Nephron progenitor cell (in vitro differentiated cells): Measurements from ENCODE around the gene RGSL1.

ENCODE experiments used
- DNase-seq: peaks from one replicate; pipeline ENCODE4 v3.0.0; 2021
- H3K27ac Mint-ChIP-seq: 2 replicates; pipeline ENCODE4 v1.8.0; 2021; ENCODE audit warnings: mild to moderate bottlenecking, moderate library complexity, mixed read lengths
- H3K27me3 Mint-ChIP-seq: 2 replicates; pipeline ENCODE4 v1.8.0; 2021; ENCODE audit warnings: mild to moderate bottlenecking, low read depth, mixed read lengths; ENCODE audit not compliant: poor library complexity
- H3K36me3 Mint-ChIP-seq: 2 replicates; pipeline ENCODE4 v1.8.0; 2021; ENCODE audit warnings: low read depth, mixed read lengths
- H3K4me1 Mint-ChIP-seq: 2 replicates; pipeline ENCODE4 v1.8.0; 2021; ENCODE audit warnings: mixed read lengths
- H3K4me3 Mint-ChIP-seq: 2 replicates; pipeline ENCODE4 v1.8.0; 2021; ENCODE audit warnings: mild to moderate bottlenecking, moderate library complexity, mixed read lengths
- H3K9me3 Mint-ChIP-seq: 2 replicates; pipeline ENCODE4 v1.8.0; 2021; ENCODE audit warnings: mild to moderate bottlenecking, moderate library complexity, mixed read lengths
- CTCF ChIP-seq: fragments of 200-600 bp; sonication (generic); IDR thresholded peaks from 2 replicates; pipeline ENCODE4 v1.5.0; 2021; ENCODE audit warnings: antibody characterized with exemption

RGSL1 gene

GRCh38 chr1:182450087-182450486 is at the start of gene RGSL1:
Gene RGSL1 (plus strand): TSS chr1:182450146. CDS start chr1:182450166, 20 bp downstream.
- DNase-seq = no peak
- no peak for TF ChIP-seq CTCF
- no peaks in the 10 kb centered on the region for H3K27me3 Mint-ChIP-seq
- H3K9me3 Mint-ChIP-seq = peaks cover 10% of the 10 kb centered on the region
- no peaks in the 10 kb centered on the region for H3K36me3 Mint-ChIP-seq
- H3K4me1 Mint-ChIP-seq = no peaks in the 10 kb centered on the region
- H3K27ac Mint-ChIP-seq = no peak within 1 kb of the TSS
- no peak within 1 kb of the TSS for H3K4me3 Mint-ChIP-seq

- peaks cover 28% of the 10 kb centered on the region for H3K4me1 Mint-ChIP-seq
- no peak for TF ChIP-seq CTCF
Measured at GRCh38 chr1:182400567-182400966, 49.4 kb upstream of the RGSL1 start, which contains the start of gene TEDDM1. Gene TEDDM1 (minus strand): TSS chr1:182400667. CDS start chr1:182400485, 182 bp downstream.

GRCh38 chr1:182404781-182405180 is 45.2 kb upstream of the RGSL1 start:
- Mint-ChIP-seq H3K27me3 (no peaks in the 10 kb centered on the region), H3K9me3 (peaks cover 24% of the 10 kb centered on the region), H3K4me3 (no peak overlapping the region), H3K36me3 (no peaks in the 10 kb centered on the region), H3K27ac (no peak overlapping the region), H3K4me1 (peaks cover 23% of the 10 kb centered on the region)
- no peak for TF ChIP-seq CTCF
- DNase-seq = no peak

More at GRCh38 chr1:182400567-182400966, 49.4 kb upstream of the RGSL1 start, which contains the start of gene TEDDM1:
- peaks cover 14% of the 10 kb centered on the region for H3K9me3 Mint-ChIP-seq
- no peaks in the 10 kb centered on the region for H3K36me3 Mint-ChIP-seq
- H3K27me3 Mint-ChIP-seq = no peaks in the 10 kb centered on the region
- no peak within 1 kb of the TSS for H3K4me3 Mint-ChIP-seq
- no peak for DNase-seq
- no peak within 1 kb of the TSS for H3K27ac Mint-ChIP-seq

- Mint-ChIP-seq H3K27ac (no peak overlapping the region), H3K4me3 (no peak overlapping the region), H3K36me3 (no peaks in the 10 kb centered on the region), H3K27me3 (no peaks in the 10 kb centered on the region), H3K9me3 (peaks cover 24% of the 10 kb centered on the region), H3K4me1 (peaks cover 23% of the 10 kb centered on the region)
- DNase-seq = no peak
- TF ChIP-seq CTCF = no peak
Measured at GRCh38 chr1:182405578-182405977, 44.4 kb upstream of the RGSL1 start.

- no peaks in the 10 kb centered on the region for H3K27me3 Mint-ChIP-seq
Measured at GRCh38 chr1:182406012-182406411, 43.9 kb upstream of the RGSL1 start.

More at GRCh38 chr1:182406012-182406411, 43.9 kb upstream of the RGSL1 start:
- no peak for DNase-seq
- no peak for TF ChIP-seq CTCF
- no peaks in the 10 kb centered on the region for H3K36me3 Mint-ChIP-seq
- no peak overlapping the region for H3K27ac Mint-ChIP-seq
- no peak overlapping the region for H3K4me3 Mint-ChIP-seq
- H3K4me1 Mint-ChIP-seq = peaks cover 23% of the 10 kb centered on the region
- H3K9me3 Mint-ChIP-seq = peaks cover 24% of the 10 kb centered on the region
